Natural killer cell (primary cell): ENCODE data around the gene ATOH8. TPM values are rescaled to one million over a fixed set of nuclear protein-coding genes. Genes with fewer than 3 reads are reported as not detected.

Source experiments
- ATAC-seq, 3 donors: fragments of 150-1000 bp in 2 of 3; fragments of 200-7000 bp in 1 of 3; cut with Tn5 transposase; 1 replicate in 1 of 3; 2 replicates in 2 of 3; pipeline ENCODE4 v1.10.0; 2021; ENCODE audit warnings: mild to moderate bottlenecking in 2 of 3, moderate library complexity in 2 of 3
- DNase-seq, 2 donors: peaks; one replicate each; pipeline versions ENCODE4 v3.0.0 to v3.0.0-alpha.2; 2013 to 2021; ENCODE audit warnings: mixed read lengths in 1 of 2
- H3K27ac ChIP-seq: one replicate; pipeline ENCODE4 v1.5.1; 2013; ENCODE audit warnings: mild to moderate bottlenecking, low read length
- H3K27me3 ChIP-seq: one replicate; pipeline ENCODE4 v1.6.1; 2013; ENCODE audit warnings: low read length; ENCODE audit not compliant: control insufficient read depth, insufficient read depth
- H3K36me3 ChIP-seq: one replicate; pipeline ENCODE4 v1.6.1; 2013; ENCODE audit warnings: low read length; ENCODE audit not compliant: control insufficient read depth, insufficient read depth
- H3K4me1 ChIP-seq: one replicate; pipeline ENCODE4 v1.6.1; 2013; ENCODE audit warnings: low read length; ENCODE audit not compliant: control insufficient read depth, insufficient read depth
- H3K4me3 ChIP-seq: one replicate; pipeline ENCODE4 v1.5.1; 2013; ENCODE audit warnings: low read length
- H3K9me3 ChIP-seq: one replicate; pipeline ENCODE4 v1.6.1; 2013; ENCODE audit warnings: low read length; ENCODE audit not compliant: control insufficient read depth, insufficient read depth
- H3K27ac Mint-ChIP-seq, 2 donors: one replicate each; pipeline ENCODE4 v1.8.0; 2022; ENCODE audit warnings: mild to moderate bottlenecking in 2 of 2, mixed read lengths in 2 of 2, moderate library complexity in 1 of 2
- H3K27me3 Mint-ChIP-seq, 2 donors: one replicate each; pipeline ENCODE4 v1.8.0; 2022; ENCODE audit warnings: low read depth in 2 of 2, mixed read lengths in 2 of 2
- H3K36me3 Mint-ChIP-seq: one replicate; pipeline ENCODE4 v1.8.0; 2022; ENCODE audit warnings: mixed read lengths
- H3K4me1 Mint-ChIP-seq, 2 donors: one replicate each; pipeline ENCODE4 v1.8.0; 2022; ENCODE audit warnings: mixed read lengths in 2 of 2
- H3K4me3 Mint-ChIP-seq: one replicate; pipeline ENCODE4 v1.8.0; 2022; ENCODE audit warnings: mild to moderate bottlenecking, moderate library complexity, mixed read lengths
- H3K9me3 Mint-ChIP-seq, 2 donors: one replicate each; pipeline ENCODE4 v1.8.0; 2022; ENCODE audit warnings: mixed read lengths in 2 of 2
- WGBS: methylation state at CpG from one replicate; pipeline ENCODE4 v1.1.7; 2013; ENCODE audit warnings: missing lambda C conversion rate; ENCODE audit not compliant: insufficient coverage; 5-methylcytosine and 5-hydroxymethylcytosine counted together
- intact Hi-C: fragments of 100-400 bp; cut with micrococcal nuclease; formaldehyde crosslinking; loops from one replicate; pipeline ENCODE4 v1.14.2; 2022
- total RNA-seq, 4 donors: library from RNA; stranded (reverse); fragments of 120-200 nt in 1 of 4; gene quantifications; one replicate each; pipeline versions ENCODE4 v1.2.3 to v1.2.4, GENCODE V29; 2013 to 2022
- TF ChIP-seq, protein P1 (sequence below): fragments of 200-600 bp; IDR thresholded peaks from one replicate; pipeline ENCODE4 v1.8.0; 2022; ENCODE audit warnings: antibody characterized with exemption

The ATOH8 gene
- total RNA-seq, 3 donors from 2014 or later (not counting 1 experiment from before 2014, with no cell fraction given): 0.23 TPM; not detected in 2

DNA sequence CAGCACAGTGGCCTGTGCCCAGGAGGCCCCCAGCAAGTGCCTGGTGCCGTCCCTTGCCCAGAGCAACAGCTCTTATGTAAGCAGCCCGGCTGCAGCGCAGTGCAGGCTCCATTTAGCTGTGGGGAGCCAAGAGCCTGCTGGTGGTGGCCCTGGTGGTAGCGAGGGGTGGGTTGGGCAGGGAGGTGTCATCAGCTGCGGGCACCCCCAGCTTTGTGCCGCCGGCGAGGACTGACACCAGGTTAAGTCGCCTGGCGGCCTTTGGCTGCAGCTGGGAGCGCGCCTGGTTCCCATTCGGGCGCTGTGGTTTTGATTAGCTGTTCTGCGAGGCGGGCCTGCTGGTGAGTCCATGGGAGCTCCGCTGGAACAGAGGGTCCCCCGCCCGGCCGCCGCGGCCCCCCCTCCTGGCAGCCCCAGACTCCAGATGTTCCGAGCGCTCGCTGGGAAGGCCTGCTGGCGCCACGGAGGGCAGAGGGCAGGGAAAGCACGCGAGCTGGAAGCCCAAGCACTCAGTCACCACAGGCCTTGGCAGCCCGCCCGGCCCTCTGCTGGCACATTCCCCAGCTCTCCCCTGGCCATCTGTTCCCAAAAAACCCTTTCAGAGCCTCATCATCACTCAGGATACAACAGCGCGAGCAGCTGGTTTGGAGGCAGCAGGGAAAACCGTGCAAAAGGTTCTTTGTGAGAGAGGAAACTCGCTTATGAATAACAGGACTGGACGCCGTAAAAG is 18.4 kb downstream of the ATOH8 start:
- no peaks in the 10 kb centered on the region for H3K9me3 Mint-ChIP-seq
- H3K4me3 Mint-ChIP-seq: no peak overlapping the region
- no peak overlapping the region for H3K27ac ChIP-seq
- intact Hi-C loops: no loop called here
- no peak overlapping the region for H3K4me3 ChIP-seq
- no peaks in the 10 kb centered on the region for H3K36me3 ChIP-seq
- H3K27me3 Mint-ChIP-seq: peaks cover 17% of the 10 kb centered on the region in 2 donors
- WGBS: 18% methylated on average over 37 of the region's 37 CpGs
- TF ChIP-seq, protein P1, sequence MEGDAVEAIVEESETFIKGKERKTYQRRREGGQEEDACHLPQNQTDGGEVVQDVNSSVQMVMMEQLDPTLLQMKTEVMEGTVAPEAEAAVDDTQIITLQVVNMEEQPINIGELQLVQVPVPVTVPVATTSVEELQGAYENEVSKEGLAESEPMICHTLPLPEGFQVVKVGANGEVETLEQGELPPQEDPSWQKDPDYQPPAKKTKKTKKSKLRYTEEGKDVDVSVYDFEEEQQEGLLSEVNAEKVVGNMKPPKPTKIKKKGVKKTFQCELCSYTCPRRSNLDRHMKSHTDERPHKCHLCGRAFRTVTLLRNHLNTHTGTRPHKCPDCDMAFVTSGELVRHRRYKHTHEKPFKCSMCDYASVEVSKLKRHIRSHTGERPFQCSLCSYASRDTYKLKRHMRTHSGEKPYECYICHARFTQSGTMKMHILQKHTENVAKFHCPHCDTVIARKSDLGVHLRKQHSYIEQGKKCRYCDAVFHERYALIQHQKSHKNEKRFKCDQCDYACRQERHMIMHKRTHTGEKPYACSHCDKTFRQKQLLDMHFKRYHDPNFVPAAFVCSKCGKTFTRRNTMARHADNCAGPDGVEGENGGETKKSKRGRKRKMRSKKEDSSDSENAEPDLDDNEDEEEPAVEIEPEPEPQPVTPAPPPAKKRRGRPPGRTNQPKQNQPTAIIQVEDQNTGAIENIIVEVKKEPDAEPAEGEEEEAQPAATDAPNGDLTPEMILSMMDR: no peak
- peaks cover 9% of the 10 kb centered on the region for H3K27me3 ChIP-seq
- no peak for DNase-seq
- ATAC-seq: peak in 1 of 3 donors; percentile 57
- no peaks in the 10 kb centered on the region for H3K9me3 ChIP-seq
- no peak overlapping the region for H3K27ac Mint-ChIP-seq
- peaks cover 12% of the 10 kb centered on the region for H3K4me1 ChIP-seq
- no peaks in the 10 kb centered on the region for H3K36me3 Mint-ChIP-seq
- peaks cover 6 to 11% of the 10 kb centered on the region in 2 donors for H3K4me1 Mint-ChIP-seq

DNA sequence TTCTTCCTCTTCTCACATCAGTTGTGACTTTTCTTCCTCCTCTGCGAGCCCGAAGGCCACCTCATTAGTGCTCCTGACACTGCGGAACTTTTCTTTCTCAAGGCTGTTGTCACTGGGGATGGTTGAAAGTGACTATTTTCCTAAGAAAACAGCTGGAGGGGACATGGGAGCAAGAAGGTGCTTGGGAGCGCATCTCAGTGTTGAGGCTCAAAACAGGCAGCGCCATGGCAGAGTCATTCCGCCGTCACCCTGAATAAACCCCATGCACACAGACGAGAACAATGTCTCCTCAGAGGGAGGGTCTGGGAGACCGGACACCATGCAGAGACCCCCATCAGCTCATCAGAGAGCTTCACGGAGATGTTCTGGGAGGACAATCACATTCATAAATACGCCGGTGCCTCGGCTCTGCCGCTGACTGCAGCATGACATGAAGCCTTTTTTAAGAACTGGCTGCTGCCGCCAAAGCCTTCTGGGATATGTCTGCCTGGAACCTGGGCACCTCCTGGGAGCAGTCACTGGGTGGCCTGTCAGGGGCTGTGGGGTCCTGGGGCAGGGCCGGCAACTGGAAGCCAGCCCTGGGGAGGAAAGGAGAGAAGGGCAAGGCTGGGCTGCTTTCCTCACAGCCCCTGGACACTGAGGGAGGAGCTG is 19.2 kb downstream of the ATOH8 start:
- H3K4me3 Mint-ChIP-seq: no peak overlapping the region
- Histone ChIP-seq H3K4me1 (peaks cover 12% of the 10 kb centered on the region), H3K27me3 (peaks cover 9% of the 10 kb centered on the region), H3K9me3 (no peaks in the 10 kb centered on the region), H3K36me3 (no peaks in the 10 kb centered on the region), H3K4me3 (no peak overlapping the region), H3K27ac (no peak overlapping the region)
- WGBS: 86% methylated on average over 16 of the region's 16 CpGs
- DNase-seq (no peak), ATAC-seq (no peak)
- TF ChIP-seq, protein P1: no peak
- H3K4me1 Mint-ChIP-seq: peaks cover 6 to 11% of the 10 kb centered on the region in 2 donors
- no peaks in the 10 kb centered on the region for H3K9me3 Mint-ChIP-seq
- intact Hi-C loops: no loop called here
- no peak overlapping the region for H3K27ac Mint-ChIP-seq
- peaks cover 17% of the 10 kb centered on the region in 2 donors for H3K27me3 Mint-ChIP-seq
- H3K36me3 Mint-ChIP-seq: no peaks in the 10 kb centered on the region

GRCh38 chr2:85773692-85774091 is 19.9 kb downstream of the ATOH8 start:
- Mint-ChIP-seq H3K36me3 (no peaks in the 10 kb centered on the region), H3K27ac (no peak overlapping the region), H3K4me1 (peaks cover 6 to 11% of the 10 kb centered on the region in 2 donors), H3K4me3 (no peak overlapping the region), H3K27me3 (peaks cover 17% of the 10 kb centered on the region in 2 donors), H3K9me3 (no peaks in the 10 kb centered on the region)
- H3K27me3 ChIP-seq: peaks cover 9% of the 10 kb centered on the region
- ATAC-seq (no peak), DNase-seq (no peak)
- intact Hi-C loops: no loop called here
- H3K4me1 ChIP-seq: peaks cover 12% of the 10 kb centered on the region
- TF ChIP-seq, protein P1: no peak
- H3K27ac ChIP-seq: no peak overlapping the region
- H3K4me3 ChIP-seq: no peak overlapping the region
- no peaks in the 10 kb centered on the region for H3K36me3 ChIP-seq
- no peaks in the 10 kb centered on the region for H3K9me3 ChIP-seq
- WGBS: 80% methylated on average over 6 of the region's 6 CpGs
